Testis (tissue), 2 donors: ENCODE measurements around the gene FOXI1.

Experiments
- CTCF ChIP-seq, 3 experiments: fragments of 450-650 bp in 2 of 3; fragments of 200-600 bp in 1 of 3; sonication (generic) in 1 of 3; IDR thresholded peaks; one replicate each; pipeline ENCODE4 v1.5.1; 2016 to 2019; ENCODE audit warnings: antibody characterized with exemption in 3 of 3, mild to moderate bottlenecking in 2 of 3, moderate library complexity in 1 of 3
- POLR2A ChIP-seq: fragments of 450-650 bp; IDR thresholded peaks from one replicate; pipeline ENCODE4 v1.6.1; 2017; ENCODE audit warnings: antibody characterized with exemption, mild to moderate bottlenecking, moderate library complexity

DNA sequence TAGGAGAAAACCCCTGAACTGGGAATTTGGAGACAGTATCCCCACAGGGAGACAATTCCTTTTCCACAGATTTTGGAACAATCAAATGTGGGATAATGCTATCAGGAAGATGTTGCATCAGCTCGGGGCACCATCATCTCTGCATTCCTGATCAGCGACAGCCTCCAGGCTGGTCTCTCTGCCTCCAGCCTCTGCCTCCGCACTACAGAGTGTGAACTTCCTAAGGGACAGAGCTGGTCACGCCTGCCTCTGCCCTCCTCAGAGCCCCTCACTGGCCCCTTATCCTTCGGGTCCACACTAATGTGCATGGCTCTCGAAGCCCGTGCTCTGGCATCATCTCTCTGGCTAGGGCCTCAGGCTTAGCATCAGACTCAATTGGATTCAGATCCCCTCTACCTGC is 8.6 kb downstream of the FOXI1 start:
- no peak for TF ChIP-seq CTCF (IDR thresholded peaks at IDR 0.05)
- no peak for TF ChIP-seq POLR2A
